Keratinocyte (primary cell): ENCODE results near the gene FUT8. TPM values are rescaled to one million over a fixed set of nuclear protein-coding genes. Genes with fewer than 3 reads are reported as not detected.

Experiments used
- DNase-seq: peaks from one replicate; pipeline ENCODE4 v3.0.0-alpha.2; 2011; ENCODE audit warnings: low read depth, missing footprints, low spot score
- FAIRE-seq: peaks from 2 replicates; lab custom pipeline; 2011; peaks lifted over from hg19 to GRCh38; lab: Jason Lieb, UNC
- H2AFZ ChIP-seq: 2 replicates; pipeline ENCODE4 v1.6.0; 2012; ENCODE audit warnings: low read length, control low read depth, inconsistent platforms; ENCODE audit not compliant: control insufficient read depth
- H3K27ac ChIP-seq: 2 replicates; pipeline ENCODE4 v1.5.1; 2011; ENCODE audit warnings: low read length; ENCODE audit not compliant: control insufficient read depth, insufficient read depth
- H3K27me3 ChIP-seq: 3 replicates; pipeline ENCODE4 v1.6.0; 2011; ENCODE audit warnings: low read length; ENCODE audit not compliant: control insufficient read depth, insufficient read depth; ENCODE audit errors: extremely low read depth
- H3K36me3 ChIP-seq, 2 experiments: 2 replicates in 1 of 2; 3 replicates in 1 of 2; pipeline ENCODE4 v1.5.1; 2011; ENCODE audit warnings: low read length in 2 of 2, mild to moderate bottlenecking in 1 of 2; ENCODE audit not compliant: control insufficient read depth in 2 of 2, insufficient read depth in 2 of 2; ENCODE audit errors: extremely low read depth in 1 of 2
- H3K4me1 ChIP-seq: 3 replicates; pipeline ENCODE4 v1.5.1; 2011; ENCODE audit warnings: low read length; ENCODE audit not compliant: control insufficient read depth, insufficient read depth; ENCODE audit errors: extremely low read depth
- H3K4me2 ChIP-seq: 3 replicates; pipeline ENCODE4 v1.6.0; 2011; ENCODE audit warnings: low read depth, low read length; ENCODE audit not compliant: control insufficient read depth, insufficient read depth; ENCODE audit errors: extremely low read depth
- H3K4me3 ChIP-seq, 3 experiments: fragments of 200-600 bp in 1 of 3; sonication (generic) in 1 of 3; 2 replicates in 2 of 3; 3 replicates in 1 of 3; pipeline ENCODE4 v1.5.1; 2011 to 2016; ENCODE audit warnings: low read length in 3 of 3, mild to moderate bottlenecking in 3 of 3, control low read depth in 2 of 3, inconsistent platforms in 1 of 3, low read depth in 1 of 3, mixed read lengths in 1 of 3, mixed run types in 1 of 3, moderate library complexity in 1 of 3; ENCODE audit not compliant: control insufficient read depth in 2 of 3, insufficient read depth in 2 of 3; ENCODE audit errors: extremely low read depth in 1 of 3
- H3K79me2 ChIP-seq: 2 replicates; pipeline ENCODE4 v1.6.0; 2012; ENCODE audit warnings: low read length; ENCODE audit not compliant: control insufficient read depth, insufficient read depth
- H3K9ac ChIP-seq: 3 replicates; pipeline ENCODE4 v1.6.0; 2011; ENCODE audit warnings: low read length; ENCODE audit not compliant: control insufficient read depth, insufficient read depth; ENCODE audit errors: extremely low read depth
- H3K9me1 ChIP-seq: 3 replicates; pipeline ENCODE4 v1.6.0; 2011; ENCODE audit warnings: low read length; ENCODE audit not compliant: control insufficient read depth, insufficient read depth; ENCODE audit errors: extremely low read depth
- H3K9me3 ChIP-seq: 2 replicates; pipeline ENCODE4 v1.5.1; 2012; ENCODE audit warnings: low read depth, low read length; ENCODE audit not compliant: control insufficient read depth
- H4K20me1 ChIP-seq: 3 replicates; pipeline ENCODE4 v1.6.0; 2011; ENCODE audit warnings: low read length; ENCODE audit not compliant: control insufficient read depth, insufficient read depth; ENCODE audit errors: extremely low read depth
- EZH2 ChIP-seq: IDR thresholded peaks from one replicate; pipeline ENCODE4 v1.6.1; 2012; ENCODE audit warnings: inconsistent platforms, mild to moderate bottlenecking, low read length, moderate library complexity
- dilution Hi-C: fragments of 300-500 bp; cut with MboI; formaldehyde crosslinking; loops from one replicate; pipeline ENCODE4 v1.7.0; 2020; ENCODE audit warnings: low sequenced_read_pairs; ENCODE audit not compliant: extremely low pct_ligation_motif_present
- polyA plus RNA-seq, 5 experiments: library from polyadenylated mRNA; depleted of rRNA in 3 of 5; stranded (reverse) in 3 of 5; stranded (forward) in 1 of 5; unstranded in 1 of 5; fragments of >200 nt; gene quantifications; 1 replicate in 1 of 5; 2 replicates in 3 of 5; 3 replicates in 1 of 5; pipeline versions ENCODE4 v1.2.1 to v1.2.3, GENCODE V29; 2011 to 2012; ENCODE audit warnings: missing spikeins in 2 of 5, low read depth in 1 of 5, low replicate concordance in 1 of 5
- small RNA-seq, 3 experiments: library from RNA; depleted of rRNA; stranded (forward); fragments of <200 nt; gene quantifications; one replicate each; pipeline ENCODE3, GENCODE V24; 2012; ENCODE audit warnings: low read depth in 3 of 3, low replicate concordance in 1 of 3; ENCODE audit not compliant: insufficient read length in 3 of 3
- TF ChIP-seq, protein P1 (sequence below), 3 experiments: IDR thresholded peaks in 1 of 3; conservative IDR thresholded peaks in 1 of 3; optimal IDR thresholded peaks in 1 of 3; 2 replicates in 2 of 3; 3 replicates in 1 of 3; pipeline versions ENCODE3 to v1.5.1; 2011; ENCODE audit warnings: low read length in 3 of 3, mild to moderate bottlenecking in 3 of 3, moderate library complexity in 2 of 3, control low read depth in 1 of 3, inconsistent platforms in 1 of 3; ENCODE audit not compliant: insufficient read depth in 2 of 3; ENCODE audit errors: extremely low read depth in 1 of 3

Gene FUT8
- polyA plus RNA-seq, 1 donor (not counting 4 experiments of a cell fraction or from before 2014, with no cell fraction given), result 12.5 TPM

DNA sequence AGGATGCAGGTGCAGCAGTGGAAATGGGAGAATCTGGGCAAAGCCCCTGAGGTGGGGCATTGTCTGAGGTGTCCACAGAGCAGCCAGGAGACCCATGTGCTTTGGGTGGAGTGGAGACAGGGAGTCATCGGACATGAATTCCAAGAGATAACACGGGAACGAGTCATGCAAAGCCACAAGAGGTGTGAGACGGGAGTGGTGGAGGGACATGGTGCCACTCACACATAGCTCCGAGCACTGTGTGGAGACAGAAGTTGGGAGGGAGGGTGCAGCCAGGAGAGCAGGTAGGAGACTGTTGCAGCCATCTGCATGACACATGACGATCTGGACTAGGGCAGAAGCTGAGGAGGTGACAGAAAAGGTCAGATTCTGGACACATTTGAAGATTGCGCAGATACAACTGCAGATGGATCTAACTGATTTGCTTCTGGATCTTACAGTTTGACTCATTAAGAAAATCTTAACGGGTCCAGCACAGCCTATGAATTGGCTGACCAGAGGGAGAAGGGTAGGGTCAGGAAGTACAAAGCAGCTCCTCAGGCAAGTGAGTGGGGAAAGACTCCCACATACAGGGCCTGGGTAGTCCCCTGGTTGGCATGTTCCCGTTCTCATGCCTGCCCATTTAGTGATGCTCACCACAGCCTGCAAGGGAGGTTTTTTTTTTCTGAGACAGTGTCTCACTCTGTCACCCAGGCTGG, 379.8 kb downstream of the FUT8 start:
- Histone ChIP-seq H3K4me1 (peaks cover 9% of the 10 kb centered on the region), H4K20me1 (no peaks in the 10 kb centered on the region), H3K4me2 (peak overlapping the region; percentile 18), H3K27ac (no peak overlapping the region), H3K36me3 (no peaks in the 10 kb centered on the region), H3K27me3 (peaks cover 4% of the 10 kb centered on the region), H3K9me3 (no peaks in the 10 kb centered on the region), H2AFZ (no peak overlapping the region), H3K9me1 (no peaks in the 10 kb centered on the region), H3K79me2 (no peaks in the 10 kb centered on the region), H3K4me3 (no peak overlapping the region), H3K9ac (no peak overlapping the region)
- dilution Hi-C loops, result no loop called here
- FAIRE-seq (no peak), DNase-seq (peak; percentile 42)
- TF ChIP-seq EZH2, result no peak
- TF ChIP-seq, protein P1, sequence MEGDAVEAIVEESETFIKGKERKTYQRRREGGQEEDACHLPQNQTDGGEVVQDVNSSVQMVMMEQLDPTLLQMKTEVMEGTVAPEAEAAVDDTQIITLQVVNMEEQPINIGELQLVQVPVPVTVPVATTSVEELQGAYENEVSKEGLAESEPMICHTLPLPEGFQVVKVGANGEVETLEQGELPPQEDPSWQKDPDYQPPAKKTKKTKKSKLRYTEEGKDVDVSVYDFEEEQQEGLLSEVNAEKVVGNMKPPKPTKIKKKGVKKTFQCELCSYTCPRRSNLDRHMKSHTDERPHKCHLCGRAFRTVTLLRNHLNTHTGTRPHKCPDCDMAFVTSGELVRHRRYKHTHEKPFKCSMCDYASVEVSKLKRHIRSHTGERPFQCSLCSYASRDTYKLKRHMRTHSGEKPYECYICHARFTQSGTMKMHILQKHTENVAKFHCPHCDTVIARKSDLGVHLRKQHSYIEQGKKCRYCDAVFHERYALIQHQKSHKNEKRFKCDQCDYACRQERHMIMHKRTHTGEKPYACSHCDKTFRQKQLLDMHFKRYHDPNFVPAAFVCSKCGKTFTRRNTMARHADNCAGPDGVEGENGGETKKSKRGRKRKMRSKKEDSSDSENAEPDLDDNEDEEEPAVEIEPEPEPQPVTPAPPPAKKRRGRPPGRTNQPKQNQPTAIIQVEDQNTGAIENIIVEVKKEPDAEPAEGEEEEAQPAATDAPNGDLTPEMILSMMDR (optimal IDR thresholded peaks at IDR 0.05 in 1 of 3, IDR thresholded peaks at IDR 0.05 in 1 of 3, conservative IDR thresholded peaks at IDR 0.05 in 1 of 3; ENCODE audit: extremely low read depth in 1 of 3, insufficient read depth in 2 of 3, low read length in 3 of 3), result no peak

Small RNA genes lying within 50 kb of the gene (small RNA-seq; reads per million reads assigned to genes)
- 0.13 to 5.0 (median 1.8) reads per million in 3 experiments for gene MIR625
